ENCODE results near the gene ARHGAP26.

ARHGAP26 gene

GRCh38 chr5:142810743-142811290, 40.6 kb downstream of the ARHGAP26 start:
- Histone ChIP-seq H3K4me3 (ENCODE audit: insufficient read depth, low read depth, low read length) (no peak overlapping the region), H3K27ac (ENCODE audit: insufficient read depth, low read depth, low read length, poor library complexity, severe bottlenecking) (no peak overlapping the region), H3K9me3 (ENCODE audit: control insufficient read depth, low read length) (no peaks in the 10 kb centered on the region), H3K36me3 (ENCODE audit: control insufficient read depth, insufficient read depth, low read length) (no peaks in the 10 kb centered on the region), H3K4me1 (ENCODE audit: control insufficient read depth, insufficient read depth, low read length) (peaks cover 12% of the 10 kb centered on the region), H3K27me3 (ENCODE audit: control insufficient read depth, insufficient read depth, low read length, poor library complexity, severe bottlenecking) (no peaks in the 10 kb centered on the region)
- WGBS, 2 experiments, result 85 to 91% methylated on average over 4 to 5 of the region's 6 CpGs

GRCh38 chr5:142811866-142812557, 41.8 kb downstream of the ARHGAP26 start:
- no peak overlapping the region for H3K4me3 ChIP-seq (ENCODE audit: insufficient read depth, low read depth, low read length)
- 95% methylated on average over 10 of the region's 10 CpGs for WGBS, 2 experiments

GRCh38 chr5:142813220-142813619, 43.0 kb downstream of the ARHGAP26 start:
- H3K9me3 ChIP-seq (ENCODE audit: control insufficient read depth, low read length), result no peaks in the 10 kb centered on the region
- H3K4me1 ChIP-seq (ENCODE audit: control insufficient read depth, insufficient read depth, low read length), result peaks cover 12% of the 10 kb centered on the region
- H3K27me3 ChIP-seq (ENCODE audit: control insufficient read depth, insufficient read depth, low read length, poor library complexity, severe bottlenecking), result no peaks in the 10 kb centered on the region
- no peak overlapping the region for H3K4me3 ChIP-seq (ENCODE audit: insufficient read depth, low read depth, low read length)
- H3K36me3 ChIP-seq (ENCODE audit: control insufficient read depth, insufficient read depth, low read length), result no peaks in the 10 kb centered on the region
- no peak overlapping the region for H3K27ac ChIP-seq (ENCODE audit: insufficient read depth, low read depth, low read length, poor library complexity, severe bottlenecking)
- WGBS, 2 experiments, result 95 to 97% methylated on average over 3 of the region's 3 CpGs

More at GRCh38 chr5:142811866-142812557, 41.8 kb downstream of the ARHGAP26 start:
- Histone ChIP-seq H3K4me1 (ENCODE audit: control insufficient read depth, insufficient read depth, low read length) (peaks cover 16% of the 10 kb centered on the region), H3K36me3 (ENCODE audit: control insufficient read depth, insufficient read depth, low read length) (no peaks in the 10 kb centered on the region), H3K27ac (ENCODE audit: insufficient read depth, low read depth, low read length, poor library complexity, severe bottlenecking) (no peak overlapping the region), H3K9me3 (ENCODE audit: control insufficient read depth, low read length) (no peaks in the 10 kb centered on the region), H3K27me3 (ENCODE audit: control insufficient read depth, insufficient read depth, low read length, poor library complexity, severe bottlenecking) (no peaks in the 10 kb centered on the region)

GRCh38 chr5:142814122-142814521, 43.9 kb downstream of the ARHGAP26 start:
- Histone ChIP-seq H3K9me3 (ENCODE audit: control insufficient read depth, low read length) (no peaks in the 10 kb centered on the region), H3K36me3 (ENCODE audit: control insufficient read depth, insufficient read depth, low read length) (no peaks in the 10 kb centered on the region), H3K4me3 (ENCODE audit: insufficient read depth, low read depth, low read length) (no peak overlapping the region), H3K27me3 (ENCODE audit: control insufficient read depth, insufficient read depth, low read length, poor library complexity, severe bottlenecking) (no peaks in the 10 kb centered on the region), H3K27ac (ENCODE audit: insufficient read depth, low read depth, low read length, poor library complexity, severe bottlenecking) (no peak overlapping the region), H3K4me1 (ENCODE audit: control insufficient read depth, insufficient read depth, low read length) (peaks cover 12% of the 10 kb centered on the region)
- 95 to 98% methylated on average over 3 of the region's 3 CpGs for WGBS, 2 experiments

GRCh38 chr5:142815469-142815868, 45.3 kb downstream of the ARHGAP26 start:
- no peaks in the 10 kb centered on the region for H3K36me3 ChIP-seq (ENCODE audit: control insufficient read depth, insufficient read depth, low read length)
- H3K4me1 ChIP-seq (ENCODE audit: control insufficient read depth, insufficient read depth, low read length), result peaks cover 12% of the 10 kb centered on the region
- H3K27ac ChIP-seq (ENCODE audit: insufficient read depth, low read depth, low read length, poor library complexity, severe bottlenecking), result no peak overlapping the region
- no peaks in the 10 kb centered on the region for H3K9me3 ChIP-seq (ENCODE audit: control insufficient read depth, low read length)
- no peak overlapping the region for H3K4me3 ChIP-seq (ENCODE audit: insufficient read depth, low read depth, low read length)
- WGBS, 2 experiments, result 92 to 95% methylated on average over 2 of the region's 2 CpGs
- no peaks in the 10 kb centered on the region for H3K27me3 ChIP-seq (ENCODE audit: control insufficient read depth, insufficient read depth, low read length, poor library complexity, severe bottlenecking)

- Histone ChIP-seq H3K4me1 (ENCODE audit: control insufficient read depth, insufficient read depth, low read length) (peaks cover 6% of the 10 kb centered on the region), H3K36me3 (ENCODE audit: control insufficient read depth, insufficient read depth, low read length) (no peaks in the 10 kb centered on the region), H3K27me3 (ENCODE audit: control insufficient read depth, insufficient read depth, low read length, poor library complexity, severe bottlenecking) (no peaks in the 10 kb centered on the region), H3K27ac (ENCODE audit: insufficient read depth, low read depth, low read length, poor library complexity, severe bottlenecking) (no peak overlapping the region), H3K4me3 (ENCODE audit: insufficient read depth, low read depth, low read length) (no peak overlapping the region), H3K9me3 (ENCODE audit: control insufficient read depth, low read length) (no peaks in the 10 kb centered on the region)
- WGBS, 2 experiments, result 87 to 90% methylated on average over 6 of the region's 6 CpGs
Measured at GRCh38 chr5:142816531-142817430, 46.6 kb downstream of the ARHGAP26 start.

- Histone ChIP-seq H3K27ac (ENCODE audit: insufficient read depth, low read depth, low read length, poor library complexity, severe bottlenecking) (no peak overlapping the region), H3K36me3 (ENCODE audit: control insufficient read depth, insufficient read depth, low read length) (no peaks in the 10 kb centered on the region), H3K27me3 (ENCODE audit: control insufficient read depth, insufficient read depth, low read length, poor library complexity, severe bottlenecking) (no peaks in the 10 kb centered on the region), H3K4me1 (ENCODE audit: control insufficient read depth, insufficient read depth, low read length) (peaks cover 6% of the 10 kb centered on the region), H3K9me3 (ENCODE audit: control insufficient read depth, low read length) (no peaks in the 10 kb centered on the region), H3K4me3 (ENCODE audit: insufficient read depth, low read depth, low read length) (no peak overlapping the region)
- 83% methylated on average over 3 of the region's 3 CpGs for WGBS, 2 experiments
Measured at GRCh38 chr5:142817949-142818431, 47.8 kb downstream of the ARHGAP26 start.

GRCh38 chr5:142819292-142819691, 49.1 kb downstream of the ARHGAP26 start:
- Histone ChIP-seq H3K27me3 (ENCODE audit: control insufficient read depth, insufficient read depth, low read length, poor library complexity, severe bottlenecking) (no peaks in the 10 kb centered on the region), H3K4me3 (ENCODE audit: insufficient read depth, low read depth, low read length) (no peak overlapping the region), H3K36me3 (ENCODE audit: control insufficient read depth, insufficient read depth, low read length) (no peaks in the 10 kb centered on the region), H3K9me3 (ENCODE audit: control insufficient read depth, low read length) (no peaks in the 10 kb centered on the region), H3K27ac (ENCODE audit: insufficient read depth, low read depth, low read length, poor library complexity, severe bottlenecking) (no peak overlapping the region), H3K4me1 (ENCODE audit: control insufficient read depth, insufficient read depth, low read length) (peaks cover 6% of the 10 kb centered on the region)

- H3K36me3 ChIP-seq (ENCODE audit: control insufficient read depth, insufficient read depth, low read length), result no peaks in the 10 kb centered on the region
- H3K4me3 ChIP-seq (ENCODE audit: insufficient read depth, low read depth, low read length), result no peak overlapping the region
- H3K27me3 ChIP-seq (ENCODE audit: control insufficient read depth, insufficient read depth, low read length, poor library complexity, severe bottlenecking), result no peaks in the 10 kb centered on the region
- no peaks in the 10 kb centered on the region for H3K9me3 ChIP-seq (ENCODE audit: control insufficient read depth, low read length)
- H3K4me1 ChIP-seq (ENCODE audit: control insufficient read depth, insufficient read depth, low read length), result peaks cover 6% of the 10 kb centered on the region
- WGBS, 2 experiments, result 91 to 96% methylated on average over 4 of the region's 4 CpGs
- no peak overlapping the region for H3K27ac ChIP-seq (ENCODE audit: insufficient read depth, low read depth, low read length, poor library complexity, severe bottlenecking)
Measured at GRCh38 chr5:142819825-142820224, 49.6 kb downstream of the ARHGAP26 start.

GRCh38 chr5:142820447-142820846, 50.3 kb downstream of the ARHGAP26 start:
- Histone ChIP-seq H3K27ac (ENCODE audit: insufficient read depth, low read depth, low read length, poor library complexity, severe bottlenecking) (no peak overlapping the region), H3K9me3 (ENCODE audit: control insufficient read depth, low read length) (no peaks in the 10 kb centered on the region), H3K4me1 (ENCODE audit: control insufficient read depth, insufficient read depth, low read length) (peaks cover 6% of the 10 kb centered on the region), H3K36me3 (ENCODE audit: control insufficient read depth, insufficient read depth, low read length) (no peaks in the 10 kb centered on the region), H3K4me3 (ENCODE audit: insufficient read depth, low read depth, low read length) (no peak overlapping the region), H3K27me3 (ENCODE audit: control insufficient read depth, insufficient read depth, low read length, poor library complexity, severe bottlenecking) (no peaks in the 10 kb centered on the region)
- 92 to 96% methylated on average over 5 of the region's 5 CpGs for WGBS, 2 experiments
